Measurements from ENCODE around the gene NOD1.

The NOD1 gene

DNA sequence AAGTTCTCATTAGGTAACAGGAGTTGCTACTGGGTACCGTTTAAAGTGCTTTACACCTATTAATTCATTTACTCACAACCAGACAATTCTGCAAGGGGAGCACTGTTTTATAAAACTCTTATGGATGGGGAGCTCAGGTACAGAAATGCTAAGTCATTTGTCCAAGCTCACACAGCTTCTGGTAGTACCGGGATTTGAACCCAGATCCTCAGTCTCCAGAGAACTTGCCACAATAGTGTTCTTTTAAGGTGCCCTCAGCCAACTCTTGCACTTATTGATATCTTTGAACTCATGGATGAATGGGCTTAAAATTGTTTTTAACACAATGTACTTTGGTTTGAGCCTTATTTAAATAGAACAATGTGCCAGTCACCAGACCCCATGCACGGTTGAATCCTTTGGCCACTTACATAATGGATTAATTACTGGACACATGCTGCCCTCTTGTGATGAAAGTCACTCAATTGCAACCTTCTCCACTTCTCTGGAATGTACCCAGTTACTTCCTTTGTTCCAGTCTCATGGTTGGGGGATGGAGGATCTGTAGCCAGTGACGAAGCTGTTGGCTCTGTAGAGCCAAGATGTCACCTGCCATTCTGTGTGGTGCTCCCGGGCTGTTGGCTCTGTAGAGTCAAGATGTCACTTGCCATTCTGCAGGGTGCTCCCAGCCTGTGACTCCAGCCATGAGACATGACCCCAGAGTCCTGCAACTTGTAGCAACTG lies 65.6 kb downstream of the NOD1 start:
- TF ChIP-seq FOXP2 (optimal IDR thresholded peaks at IDR 0.05; ENCODE audit: borderline replicate concordance, extremely low read depth, extremely low read length, insufficient read depth), result no peak
- TF ChIP-seq TAF1 (IDR thresholded peaks at IDR 0.05; ENCODE audit: borderline replicate concordance, insufficient read depth, low read length), result no peak
- TF ChIP-seq POLR2AphosphoS5 (IDR thresholded peaks at IDR 0.05; ENCODE audit: low read depth, low read length), result no peak
- TF ChIP-seq SIN3A (IDR thresholded peaks at IDR 0.05; ENCODE audit: borderline replicate concordance, insufficient read depth, low read length), result no peak
- no peak for TF ChIP-seq REST (IDR thresholded peaks at IDR 0.05; ENCODE audit: insufficient read depth in 1 of 2, low read depth in 2 of 2, low read length in 2 of 2)

GRCh38 chr7:30411897-30412296 lies 66.7 kb downstream of the NOD1 start:
- no peak for TF ChIP-seq TAF1 (IDR thresholded peaks at IDR 0.05; ENCODE audit: borderline replicate concordance, insufficient read depth, low read length)
- TF ChIP-seq REST (IDR thresholded peaks at IDR 0.05; ENCODE audit: insufficient read depth in 1 of 2, low read depth in 2 of 2, low read length in 2 of 2), result no peak
- no peak for TF ChIP-seq SIN3A (IDR thresholded peaks at IDR 0.05; ENCODE audit: borderline replicate concordance, insufficient read depth, low read length)
- no peak for TF ChIP-seq FOXP2 (optimal IDR thresholded peaks at IDR 0.05; ENCODE audit: borderline replicate concordance, extremely low read depth, extremely low read length, insufficient read depth)
- no peak for TF ChIP-seq POLR2AphosphoS5 (IDR thresholded peaks at IDR 0.05; ENCODE audit: low read depth, low read length)

GRCh38 chr7:30411173-30411572 lies 67.4 kb downstream of the NOD1 start:
- no peak for TF ChIP-seq SIN3A (IDR thresholded peaks at IDR 0.05; ENCODE audit: borderline replicate concordance, insufficient read depth, low read length)
- no peak for TF ChIP-seq TAF1 (IDR thresholded peaks at IDR 0.05; ENCODE audit: borderline replicate concordance, insufficient read depth, low read length)
- TF ChIP-seq POLR2AphosphoS5 (IDR thresholded peaks at IDR 0.05; ENCODE audit: low read depth, low read length), result no peak
- TF ChIP-seq FOXP2 (optimal IDR thresholded peaks at IDR 0.05; ENCODE audit: borderline replicate concordance, extremely low read depth, extremely low read length, insufficient read depth), result no peak
- no peak for TF ChIP-seq REST (IDR thresholded peaks at IDR 0.05; ENCODE audit: insufficient read depth in 1 of 2, low read depth in 2 of 2, low read length in 2 of 2)

- TF ChIP-seq TAF1 (IDR thresholded peaks at IDR 0.05; ENCODE audit: borderline replicate concordance, insufficient read depth, low read length) (no peak), POLR2AphosphoS5 (IDR thresholded peaks at IDR 0.05; ENCODE audit: low read depth, low read length) (no peak), FOXP2 (optimal IDR thresholded peaks at IDR 0.05; ENCODE audit: borderline replicate concordance, extremely low read depth, extremely low read length, insufficient read depth) (no peak), SIN3A (IDR thresholded peaks at IDR 0.05; ENCODE audit: borderline replicate concordance, insufficient read depth, low read length) (no peak), REST (IDR thresholded peaks at IDR 0.05; ENCODE audit: insufficient read depth in 1 of 2, low read depth in 2 of 2, low read length in 2 of 2) (no peak)
Observed at GRCh38 chr7:30406664-30407425, 71.7 kb downstream of the NOD1 start.

Measured in PFSK-1 (cell line).